Large intestine (tissue), 3 donors: Measurements from ENCODE around the gene PIK3R6. TPM values are rescaled to one million over a fixed set of nuclear protein-coding genes. Genes with fewer than 3 reads are reported as not detected.

ENCODE experiments used
- DNase-seq, 2 donors: peaks; one replicate each; pipeline versions ENCODE4 v3.0.0 to v3.0.0-alpha.2; 2013
- H3K27ac ChIP-seq: one replicate; pipeline ENCODE4 v1.5.1; 2013; ENCODE audit warnings: low read length
- H3K27me3 ChIP-seq: 2 replicates; pipeline ENCODE4 v1.6.1; 2013; ENCODE audit warnings: low read length; ENCODE audit not compliant: control insufficient read depth, insufficient read depth
- H3K36me3 ChIP-seq: 2 replicates; pipeline ENCODE4 v1.6.1; 2013; ENCODE audit warnings: low read length; ENCODE audit not compliant: control insufficient read depth, insufficient read depth
- H3K4me1 ChIP-seq: one replicate; pipeline ENCODE4 v1.6.1; 2013; ENCODE audit warnings: low read length; ENCODE audit not compliant: control insufficient read depth, insufficient read depth
- H3K4me3 ChIP-seq: one replicate; pipeline ENCODE4 v1.5.1; 2013; ENCODE audit warnings: low read length
- H3K9me3 ChIP-seq: one replicate; pipeline ENCODE4 v1.6.1; 2013; ENCODE audit warnings: mild to moderate bottlenecking, low read depth, low read length, moderate library complexity; ENCODE audit not compliant: control insufficient read depth
- WGBS: methylation state at CpG from one replicate; pipeline ENCODE4 v1.1.5; 2013; ENCODE audit warnings: low lambda C conversion rate; ENCODE audit not compliant: insufficient coverage; 5-methylcytosine and 5-hydroxymethylcytosine counted together
- polyA plus RNA-seq: library from polyadenylated mRNA; unstranded; fragments of 120-200 nt; gene quantifications from one replicate; pipeline ENCODE4 v1.2.1, GENCODE V29; 2013

Gene PIK3R6
- polyA plus RNA-seq, 1 donor, result 2.4 TPM

DNA sequence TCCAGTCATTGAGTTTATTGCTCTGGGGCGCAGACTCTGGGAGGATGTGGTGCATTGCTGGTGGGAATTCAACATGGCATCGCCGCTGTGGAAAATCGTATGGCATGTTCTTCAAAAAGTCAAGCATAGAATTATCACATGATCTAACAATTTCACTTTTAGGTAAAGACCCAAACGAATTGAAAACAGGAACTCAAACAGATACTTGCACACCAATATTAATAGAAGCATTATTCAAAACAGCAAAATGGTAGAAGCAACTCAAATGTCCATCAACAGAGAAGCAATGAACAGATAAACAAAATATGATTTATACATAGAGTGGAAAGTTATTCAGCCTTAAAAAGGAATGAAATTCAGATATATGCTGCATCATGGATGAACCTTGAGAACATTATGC lies 15.9 kb downstream of the PIK3R6 start:
- Histone ChIP-seq H3K9me3 (no peaks in the 10 kb centered on the region), H3K4me1 (no peaks in the 10 kb centered on the region), H3K36me3 (no peaks in the 10 kb centered on the region), H3K27me3 (no peaks in the 10 kb centered on the region), H3K27ac (no peak overlapping the region), H3K4me3 (no peak overlapping the region)
- 100% methylated on average over 1 of the region's 5 CpGs for WGBS
- no peak for DNase-seq

DNA sequence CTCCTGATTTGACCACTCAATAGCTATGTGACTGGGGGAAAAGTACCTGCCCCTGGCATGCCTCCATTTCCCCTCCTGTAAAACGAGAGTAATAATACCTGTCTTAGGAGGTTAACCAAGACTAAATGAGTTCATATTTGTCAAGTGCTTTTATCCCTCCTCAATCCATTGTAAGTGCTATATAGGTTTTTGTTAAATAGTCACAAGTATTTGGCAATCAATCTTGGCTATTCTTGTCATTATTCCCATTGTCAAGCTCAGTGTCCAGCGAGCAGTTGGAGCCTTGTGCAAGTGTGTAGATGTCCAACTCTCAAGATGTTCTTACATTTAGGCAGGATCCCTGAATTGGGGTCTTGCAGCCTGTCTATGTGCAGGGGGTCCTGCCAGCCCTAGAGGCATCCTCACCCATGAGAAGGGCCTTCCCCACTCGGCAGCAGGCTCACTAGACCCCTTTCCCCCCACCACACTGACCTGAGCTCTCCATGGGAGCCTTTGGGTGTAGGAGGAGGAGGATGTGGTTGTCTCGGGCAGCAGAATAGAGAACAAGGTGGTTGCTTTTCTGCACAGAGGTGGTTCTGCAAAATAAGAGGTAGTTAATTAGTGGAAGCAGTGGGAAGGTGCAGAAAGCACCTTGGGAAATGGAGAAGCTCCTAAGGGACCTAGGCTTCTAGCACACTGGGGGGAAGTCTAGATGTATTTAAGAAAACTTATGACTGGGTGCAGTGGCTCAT lies 18.0 kb downstream of the PIK3R6 start:
- Histone ChIP-seq H3K4me1 (no peaks in the 10 kb centered on the region), H3K4me3 (no peak overlapping the region), H3K27me3 (no peaks in the 10 kb centered on the region), H3K9me3 (no peaks in the 10 kb centered on the region), H3K27ac (no peak overlapping the region), H3K36me3 (no peaks in the 10 kb centered on the region)
- 100% methylated on average over 1 of the region's 4 CpGs for WGBS
- DNase-seq, result no peak

DNA sequence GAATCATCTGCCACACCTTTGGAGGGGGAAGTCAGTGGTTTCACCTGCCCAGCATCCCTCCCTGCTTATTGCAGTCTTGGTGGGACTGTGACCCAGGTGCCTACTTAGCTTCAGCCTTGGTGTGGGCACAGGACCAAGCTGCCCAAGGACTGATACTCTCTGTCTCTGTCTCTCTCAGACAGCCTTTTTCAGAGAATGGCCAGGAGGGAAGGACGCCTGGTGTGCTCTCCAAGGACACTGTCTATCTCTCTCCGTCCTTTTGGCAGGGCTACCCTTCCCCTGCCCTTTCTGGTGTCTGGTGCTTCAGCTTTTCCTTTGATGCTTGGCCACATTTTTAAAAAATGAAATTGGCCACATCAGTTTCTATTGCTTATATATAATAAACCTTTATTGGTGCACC lies 19.6 kb downstream of the PIK3R6 start:
- no peaks in the 10 kb centered on the region for H3K36me3 ChIP-seq
- no peak overlapping the region for H3K27ac ChIP-seq
- no peak for DNase-seq
- WGBS, result no CpG with 5 or more reads among the region's 2 CpGs
- no peaks in the 10 kb centered on the region for H3K4me1 ChIP-seq
- no peak overlapping the region for H3K4me3 ChIP-seq
- no peaks in the 10 kb centered on the region for H3K9me3 ChIP-seq
- no peaks in the 10 kb centered on the region for H3K27me3 ChIP-seq

DNA sequence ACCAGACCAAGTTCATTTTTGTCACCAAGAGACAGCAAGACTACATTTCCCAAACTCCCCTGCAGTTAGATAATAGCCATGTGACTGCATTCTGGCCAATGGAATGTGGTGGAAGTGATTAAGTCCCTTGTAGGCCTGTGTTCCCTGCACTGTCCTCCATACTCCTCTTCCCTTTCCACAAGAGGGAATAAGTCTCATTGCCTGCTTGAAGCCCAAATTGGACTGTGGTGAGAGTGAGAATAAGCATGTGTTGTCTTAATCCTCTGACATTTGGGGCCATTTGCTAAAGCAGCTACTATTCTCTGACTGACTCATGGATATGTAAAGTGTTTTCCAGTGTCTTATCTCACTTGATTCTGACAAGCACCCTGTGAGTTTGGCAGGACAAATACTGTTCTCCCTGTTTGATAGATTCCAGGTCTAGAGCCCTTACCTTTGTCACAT lies 20.7 kb downstream of the PIK3R6 start:
- Histone ChIP-seq H3K36me3 (no peaks in the 10 kb centered on the region), H3K27me3 (no peaks in the 10 kb centered on the region)
- DNase-seq, result no peak

DNA sequence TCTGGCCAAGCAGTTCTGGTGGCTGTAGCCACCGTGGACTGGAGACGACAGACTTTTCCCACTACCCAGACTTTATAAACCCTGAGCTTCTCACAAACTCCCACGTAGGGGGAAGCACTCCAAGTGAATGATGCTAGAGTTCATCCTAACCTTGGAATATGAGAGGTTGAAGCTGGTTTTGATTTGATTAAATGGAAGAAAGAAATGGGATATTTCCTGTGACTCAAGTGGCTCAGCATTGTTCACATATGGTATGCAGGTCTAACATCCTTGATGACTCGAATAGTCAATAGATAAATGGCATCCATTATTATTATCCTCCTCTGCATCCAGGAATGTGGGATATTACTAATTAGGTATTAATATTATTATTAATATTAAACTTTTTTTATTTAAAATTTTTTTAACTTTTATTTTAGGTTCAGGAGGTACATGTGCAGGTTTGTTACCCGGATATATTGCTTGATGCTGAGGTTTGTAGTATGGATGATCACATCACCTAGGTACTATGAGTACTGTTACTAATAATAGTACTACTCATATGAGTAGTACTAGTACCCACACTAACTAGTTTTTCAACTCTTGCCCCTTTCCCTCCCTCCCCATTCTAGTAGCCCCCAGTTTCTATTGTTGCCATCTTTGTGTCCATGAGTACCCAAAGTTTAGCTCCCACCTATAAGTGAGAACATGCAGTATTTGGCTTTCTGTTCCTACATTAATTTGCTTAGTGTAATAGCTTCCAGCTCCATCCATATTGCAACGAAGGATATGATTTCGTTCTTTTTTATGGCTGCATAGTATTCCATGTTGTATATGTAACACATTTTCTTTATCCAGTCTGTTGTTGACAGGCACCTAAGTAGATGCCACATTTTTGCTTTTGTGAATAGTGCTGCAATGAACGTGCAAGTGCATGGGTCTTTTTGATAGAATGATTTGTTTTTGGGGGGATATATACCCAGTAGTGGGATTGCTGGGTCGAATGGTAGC lies 22.9 kb downstream of the PIK3R6 start:
- H3K4me1 ChIP-seq, result no peaks in the 10 kb centered on the region

More for the DNA sequence above, 20.7 kb downstream of the PIK3R6 start:
- H3K9me3 ChIP-seq, result no peaks in the 10 kb centered on the region
- no peaks in the 10 kb centered on the region for H3K4me1 ChIP-seq
- H3K27ac ChIP-seq, result no peak overlapping the region
- no peak overlapping the region for H3K4me3 ChIP-seq

DNA sequence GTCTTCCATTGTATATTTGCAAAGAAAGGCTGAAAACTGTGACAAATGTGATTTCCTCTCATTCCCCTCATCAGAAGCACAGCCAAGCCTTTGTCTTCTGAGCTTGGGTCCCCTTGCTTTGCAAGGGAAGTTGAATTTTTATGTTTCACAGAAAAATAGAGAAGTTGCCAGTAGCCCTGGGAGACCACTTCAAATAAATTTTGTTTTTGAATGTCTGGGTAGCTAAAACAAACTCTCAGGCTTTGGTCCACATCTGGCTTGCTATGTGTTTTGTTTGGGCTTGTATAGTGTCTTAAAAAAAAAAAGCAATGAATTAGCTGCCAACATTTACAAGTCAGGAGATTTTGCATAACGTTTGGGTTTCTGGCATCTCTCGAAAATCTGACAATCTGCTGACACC lies 24.1 kb downstream of the PIK3R6 start:
- WGBS, result no CpG with 5 or more reads among the region's 2 CpGs
- H3K36me3 ChIP-seq, result no peaks in the 10 kb centered on the region
- no peaks in the 10 kb centered on the region for H3K4me1 ChIP-seq
- no peaks in the 10 kb centered on the region for H3K27me3 ChIP-seq
- no peak overlapping the region for H3K4me3 ChIP-seq
- H3K9me3 ChIP-seq, result no peaks in the 10 kb centered on the region
- H3K27ac ChIP-seq, result no peak overlapping the region
- no peak for DNase-seq

More for the DNA sequence above, 22.9 kb downstream of the PIK3R6 start:
- Histone ChIP-seq H3K9me3 (no peaks in the 10 kb centered on the region), H3K36me3 (no peaks in the 10 kb centered on the region), H3K27me3 (no peaks in the 10 kb centered on the region), H3K27ac (no peak overlapping the region), H3K4me3 (no peak overlapping the region)
- no peak for DNase-seq
- 94% methylated on average over 2 of the region's 9 CpGs for WGBS

DNA sequence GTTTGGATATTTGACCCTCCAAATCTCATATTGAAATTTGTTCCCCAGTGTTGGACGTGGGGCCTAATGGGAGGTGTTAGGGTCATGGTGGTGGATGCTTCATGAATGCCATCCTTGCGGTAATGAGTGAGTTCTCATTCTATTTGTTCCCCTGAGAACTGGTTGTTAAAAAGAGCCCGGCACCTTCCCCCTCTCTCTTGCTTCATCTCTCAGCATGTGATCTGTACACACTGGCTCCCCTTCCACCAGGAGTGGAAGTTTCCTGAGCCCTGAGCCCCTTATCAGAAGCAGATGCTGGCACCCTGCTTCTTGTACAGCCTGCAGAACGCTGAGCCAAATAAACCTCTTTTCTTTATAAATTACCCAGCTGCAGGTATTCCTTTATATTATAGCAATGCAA lies 25.6 kb downstream of the PIK3R6 start:
- Histone ChIP-seq H3K27me3 (no peaks in the 10 kb centered on the region), H3K27ac (no peak overlapping the region), H3K36me3 (no peaks in the 10 kb centered on the region), H3K4me1 (no peaks in the 10 kb centered on the region), H3K9me3 (no peaks in the 10 kb centered on the region), H3K4me3 (no peak overlapping the region)
- WGBS, result no CpG with 5 or more reads among the region's 4 CpGs
- DNase-seq, result no peak

DNA sequence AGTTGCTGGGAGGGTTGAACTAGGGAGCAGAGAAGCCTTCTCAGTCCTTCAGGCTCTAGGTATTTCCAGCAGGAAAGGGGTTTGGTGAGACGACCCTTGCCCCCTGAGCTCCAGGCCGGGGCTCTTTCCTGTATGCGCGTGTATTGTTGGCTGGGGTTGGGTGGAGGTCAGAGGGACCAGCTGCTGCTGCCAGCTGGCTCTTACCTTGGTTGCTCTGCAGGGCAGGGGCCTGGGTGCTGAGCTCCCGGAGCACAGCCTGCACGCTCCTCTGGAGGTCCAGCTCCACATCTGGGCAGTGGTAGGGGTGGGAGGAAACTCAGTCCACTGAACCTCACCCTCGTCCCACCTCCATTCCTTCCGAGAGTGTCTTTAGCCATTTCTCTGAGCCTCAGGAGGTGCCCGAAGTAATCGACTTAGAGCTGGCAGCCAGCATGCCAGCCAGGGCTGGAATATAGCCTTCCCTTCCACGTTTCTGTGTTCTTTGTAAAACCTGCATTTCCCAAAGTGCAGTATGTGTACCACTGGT lies 28.0 kb downstream of the PIK3R6 start:
- H3K27me3 ChIP-seq, result no peaks in the 10 kb centered on the region
- no peaks in the 10 kb centered on the region for H3K36me3 ChIP-seq
- no peaks in the 10 kb centered on the region for H3K4me1 ChIP-seq
- DNase-seq, result no peak
- WGBS, result no CpG with 5 or more reads among the region's 11 CpGs
- H3K9me3 ChIP-seq, result no peaks in the 10 kb centered on the region
- H3K27ac ChIP-seq, result no peak overlapping the region
- no peak overlapping the region for H3K4me3 ChIP-seq

DNA sequence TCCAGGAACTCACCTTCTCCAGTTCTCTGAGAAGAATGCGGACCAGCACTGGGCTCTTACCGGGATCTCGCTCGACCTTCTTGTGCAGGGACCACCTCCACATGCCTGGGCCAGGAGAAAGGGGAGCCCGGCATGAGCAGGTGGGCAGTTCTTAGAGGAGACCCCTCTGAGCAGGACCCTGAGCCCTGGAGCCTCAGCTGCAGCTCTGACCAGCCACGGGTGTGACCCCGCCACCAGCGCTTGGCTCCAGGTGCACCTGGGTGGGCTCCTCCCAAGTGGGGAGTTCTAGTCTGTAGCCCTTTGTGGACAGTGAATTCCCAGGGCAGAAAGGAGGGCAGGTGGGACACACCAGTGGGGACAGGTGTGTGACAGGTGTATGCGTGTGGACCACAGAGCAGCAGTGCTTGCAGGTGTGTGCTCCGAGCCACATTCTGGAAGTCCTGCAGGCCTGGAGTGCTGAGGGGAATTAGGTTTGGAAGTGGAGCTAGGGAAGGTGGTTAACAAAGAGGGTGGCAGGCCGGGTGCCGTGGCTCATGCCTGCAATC lies 28.9 kb downstream of the PIK3R6 start:
- WGBS, result 90% methylated on average over 2 of the region's 12 CpGs
- no peaks in the 10 kb centered on the region for H3K9me3 ChIP-seq
- H3K27me3 ChIP-seq, result no peaks in the 10 kb centered on the region
- no peak for DNase-seq
- no peak overlapping the region for H3K4me3 ChIP-seq
- H3K36me3 ChIP-seq, result no peaks in the 10 kb centered on the region
- no peaks in the 10 kb centered on the region for H3K4me1 ChIP-seq
- no peak overlapping the region for H3K27ac ChIP-seq

DNA sequence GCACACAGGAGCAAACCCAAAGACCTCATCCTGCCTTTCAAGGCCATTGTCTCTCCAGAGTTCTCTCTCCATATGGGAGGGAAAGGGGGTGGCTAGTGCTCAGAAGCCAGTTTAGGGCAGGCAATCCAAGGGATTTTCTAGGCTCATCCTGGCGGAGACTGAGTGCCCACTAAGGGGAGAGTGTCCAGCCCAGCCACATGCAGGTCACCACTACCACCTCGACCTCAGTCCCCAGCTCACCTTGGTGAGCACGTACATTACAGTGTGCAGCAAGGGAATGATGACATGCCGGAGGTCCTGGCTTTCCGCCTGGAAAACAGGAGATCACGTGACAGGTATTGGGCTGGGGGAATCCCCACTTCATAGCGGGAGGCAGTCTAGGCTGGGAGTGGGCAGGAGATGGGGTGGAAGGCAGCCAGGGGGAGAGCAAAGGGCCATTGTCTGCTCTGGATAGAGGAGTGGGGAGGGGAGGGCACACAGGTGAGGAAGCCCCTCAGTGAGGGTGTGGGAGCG lies 29.9 kb downstream of the PIK3R6 start:
- Histone ChIP-seq H3K27ac (no peak overlapping the region), H3K4me3 (no peak overlapping the region), H3K36me3 (no peaks in the 10 kb centered on the region), H3K9me3 (no peaks in the 10 kb centered on the region), H3K4me1 (no peaks in the 10 kb centered on the region), H3K27me3 (peaks cover 6% of the 10 kb centered on the region)
- no peak for DNase-seq
- no CpG with 5 or more reads among the region's 8 CpGs for WGBS
